H54 (cell line): Measurements from ENCODE around the gene DENND4B.
"Not testable (repeated sequence)": the region's sequence is repeated elsewhere in the genome, so short reads cannot be mapped to it uniquely, and the experiment has no call there.

ENCODE experiments used
- DNase-seq: peaks from one replicate; pipeline ENCODE4 v3.0.0; 2011; ENCODE audit warnings: low spot score, mixed read lengths; ENCODE audit not compliant: insufficient read length
- FAIRE-seq: peaks from 3 replicates; lab custom pipeline; 2011; peaks lifted over from hg19 to GRCh38; lab: Jason Lieb, UNC
- POLR2A ChIP-seq: IDR thresholded peaks from 2 replicates; pipeline ENCODE4 v1.6.1; 2011; ENCODE audit warnings: low read depth, mild to moderate bottlenecking, low read length

The DENND4B gene

GRCh38 chr1:153921080-153921802, 25.3 kb downstream of the DENND4B start:
- FAIRE-seq, result no peak
- TF ChIP-seq POLR2A, result no peak
- no peak for DNase-seq

- FAIRE-seq, result no peak
- no peak for DNase-seq
- TF ChIP-seq POLR2A, result no peak
Measured at GRCh38 chr1:153919876-153920852, 26.4 kb downstream of the DENND4B start.

DNA sequence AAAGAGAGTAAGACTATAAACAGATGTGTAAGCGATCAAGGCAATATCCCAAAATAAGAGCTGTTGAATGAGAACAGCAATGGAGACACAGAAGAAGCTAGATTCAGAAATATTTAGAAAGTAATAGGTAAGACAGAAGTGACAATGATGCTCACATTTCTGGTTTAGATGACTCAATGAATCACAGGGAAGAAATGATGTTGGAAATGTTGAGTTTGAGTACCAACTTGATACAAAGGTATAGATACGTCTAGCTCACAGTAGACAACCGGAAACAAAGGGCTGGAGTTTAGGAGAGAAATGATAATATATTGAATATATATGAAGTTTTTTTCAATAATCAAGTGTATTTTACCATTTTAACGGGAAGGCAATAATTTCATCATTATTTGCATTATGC, 30.2 kb downstream of the DENND4B start:
- TF ChIP-seq POLR2A, result no peak
- no peak for DNase-seq
- no peak for FAIRE-seq

- DNase-seq, result no peak
- TF ChIP-seq POLR2A, result no peak
- FAIRE-seq, result no peak
Measured at GRCh38 chr1:153912349-153912748, 34.2 kb downstream of the DENND4B start.

DNA sequence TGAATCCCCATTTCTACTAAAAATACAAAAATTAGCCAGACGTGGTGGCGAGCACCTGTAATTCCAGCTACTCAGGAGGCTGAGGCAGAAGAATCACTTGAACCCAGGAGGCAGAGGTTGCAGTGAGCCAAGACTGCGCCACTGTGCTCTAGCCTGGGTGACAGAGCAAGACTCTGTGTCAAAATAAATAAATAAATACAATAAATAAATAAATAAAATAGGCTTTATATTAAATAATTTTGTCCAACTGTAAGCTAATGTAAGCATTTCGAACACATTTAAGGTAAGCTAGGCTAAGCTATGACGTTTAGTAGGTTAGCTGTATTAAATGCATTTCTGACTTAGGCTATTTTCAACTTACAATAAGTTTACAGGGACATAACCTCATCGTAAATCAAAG, 36.0 kb downstream of the DENND4B start:
- not testable (repeated sequence) for FAIRE-seq, DNase-seq

DNA sequence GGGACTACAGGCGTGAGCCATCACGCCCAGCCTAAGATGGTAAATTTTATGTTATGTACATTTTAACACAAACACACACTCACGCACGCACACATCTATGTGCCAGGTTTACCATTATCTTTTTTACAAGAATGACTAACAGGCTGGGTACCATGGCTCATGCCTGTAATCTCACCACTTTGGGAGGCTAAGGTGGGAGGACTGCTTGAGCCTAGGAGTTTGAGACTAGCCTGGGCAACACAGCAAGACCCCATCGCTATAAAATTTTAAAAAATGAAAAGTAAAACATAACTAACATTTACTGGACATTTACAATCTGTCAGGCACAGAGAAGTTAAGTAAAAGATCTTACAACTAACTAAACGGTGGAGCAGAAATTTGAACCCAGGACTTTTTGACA, 38.4 kb downstream of the DENND4B start:
- TF ChIP-seq POLR2A, result no peak
- no peak for DNase-seq
- FAIRE-seq, result no peak

- DNase-seq, result no peak
- FAIRE-seq, result no peak
- TF ChIP-seq POLR2A, result no peak
Measured at GRCh38 chr1:153907134-153907533, 39.4 kb downstream of the DENND4B start.

- DNase-seq (no peak), FAIRE-seq (no peak)
- TF ChIP-seq POLR2A, result no peak
Measured at GRCh38 chr1:153906396-153906795, 40.1 kb downstream of the DENND4B start.

DNA sequence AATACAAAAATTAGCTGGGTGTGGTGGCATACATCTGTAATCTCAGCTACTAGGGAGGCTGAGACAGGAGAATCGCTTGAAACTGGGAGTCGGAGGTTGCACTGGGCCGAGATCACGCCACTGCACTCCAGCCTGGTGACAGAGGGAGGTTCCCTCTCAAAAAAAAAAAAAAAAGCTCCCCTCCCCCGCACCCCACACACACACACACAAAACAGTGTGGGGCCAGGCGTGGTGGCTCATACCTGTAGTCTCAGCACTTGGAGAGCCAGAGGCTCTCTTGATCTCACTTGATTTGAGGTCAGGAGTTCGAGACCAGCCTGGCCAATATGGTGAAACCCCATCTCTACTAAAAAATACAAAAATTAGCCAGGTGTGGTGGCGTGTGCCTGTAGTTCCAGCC, 40.6 kb downstream of the DENND4B start:
- FAIRE-seq, DNase-seq: not testable (repeated sequence)

- no peak for DNase-seq
Measured at GRCh38 chr1:153903841-153904455, 42.6 kb downstream of the DENND4B start.

DNA sequence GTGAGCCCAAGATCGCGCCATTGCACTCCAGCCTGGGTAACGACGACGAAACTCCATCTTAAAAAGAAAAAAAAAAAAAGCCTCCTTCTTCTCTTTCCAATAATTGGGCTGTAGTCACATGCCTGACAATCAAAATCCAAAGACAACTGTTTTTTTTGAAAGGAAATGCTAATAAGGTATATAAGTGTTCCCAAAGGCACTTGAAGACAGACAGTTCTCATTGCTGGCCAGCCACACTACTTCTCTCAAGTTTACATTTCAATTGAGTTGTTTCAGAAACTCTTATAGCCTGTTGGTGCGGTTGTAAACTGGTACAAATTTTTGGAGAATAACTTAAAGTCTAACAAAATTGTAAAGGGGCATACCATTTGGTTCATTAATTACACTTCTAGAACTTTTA, 47.0 kb downstream of the DENND4B start:
- no peak for TF ChIP-seq POLR2A
- FAIRE-seq (no peak), DNase-seq (no peak)

More at GRCh38 chr1:153903841-153904455, 42.6 kb downstream of the DENND4B start:
- no peak for TF ChIP-seq POLR2A
- no peak for FAIRE-seq

DNA sequence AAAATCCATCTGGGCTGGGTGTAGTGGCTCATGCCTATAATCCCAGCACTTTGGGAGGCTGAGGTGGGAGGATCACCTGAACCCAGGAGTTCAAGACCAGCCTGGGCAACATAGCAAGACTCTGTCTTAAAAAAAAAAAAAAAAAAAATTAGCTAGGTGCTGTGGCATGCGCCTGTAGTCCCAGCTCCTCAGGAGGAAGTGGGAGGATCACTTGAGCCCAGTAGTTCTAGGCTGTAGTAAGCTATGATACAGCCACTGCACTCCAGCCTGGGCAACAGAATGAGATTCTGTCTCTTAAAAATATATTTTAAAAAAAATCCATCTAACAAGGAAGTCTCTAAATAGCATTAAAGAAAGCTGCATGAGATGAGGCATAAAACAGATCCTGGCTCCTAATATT, 50.7 kb downstream of the DENND4B start:
- DNase-seq, FAIRE-seq: not testable (repeated sequence)

- not testable (repeated sequence) for DNase-seq, FAIRE-seq
Measured at GRCh38 chr1:153891042-153891441, 55.5 kb downstream of the DENND4B start.

GRCh38 chr1:153888533-153888932, 58.0 kb downstream of the DENND4B start:
- FAIRE-seq (no peak), DNase-seq (no peak)
- TF ChIP-seq POLR2A, result no peak
